Tibial nerve (tissue), 4 donors: ENCODE results near the gene ZFYVE28.

ENCODE experiments used
- CTCF ChIP-seq, 5 experiments: fragments of 200-600 bp in 3 of 5; fragments of 450-650 bp in 2 of 5; sonication (generic) in 3 of 5; IDR thresholded peaks; one replicate each; pipeline ENCODE4 v1.5.1; 2016 to 2019; ENCODE audit warnings: antibody characterized with exemption in 5 of 5, mild to moderate bottlenecking in 3 of 5, moderate library complexity in 2 of 5
- EP300 ChIP-seq, 2 donors: sonication (generic); formaldehyde crosslinking; IDR thresholded peaks; one replicate each; pipeline ENCODE4 v1.6.1; 2017; ENCODE audit warnings: antibody characterized with exemption in 2 of 2, mild to moderate bottlenecking in 1 of 2

- no peak for TF ChIP-seq CTCF (IDR thresholded peaks at IDR 0.05)
- no peak for TF ChIP-seq EP300 (IDR thresholded peaks at IDR 0.05)
These were observed 192.2 kb downstream of the ZFYVE28 start for GRCh38 chr4:2226261-2226660.
